Measurements from ENCODE around the gene TK2.

The TK2 gene

GRCh38 chr16:66470556-66470955 is 79.4 kb downstream of the TK2 start:
- Histone ChIP-seq H3K79me2 (ENCODE audit: insufficient read depth, low read length) (no peaks in the 10 kb centered on the region), H3K4me2 (ENCODE audit: low read depth, low read length, poor library complexity, severe bottlenecking) (no peak overlapping the region), H3F3A (ENCODE audit: insufficient read depth) (no peaks in the 10 kb centered on the region), H2AFZ (ENCODE audit: low read depth, low read length, severe bottlenecking) (no peak overlapping the region), H3K36me3 (ENCODE audit: low read length) (no peaks in the 10 kb centered on the region), H3K9ac (ENCODE audit: low read length) (no peak overlapping the region), H3K9me3 (ENCODE audit: insufficient read depth, low read length) (no peaks in the 10 kb centered on the region), H3K27me3 (ENCODE audit: low read length) (no peaks in the 10 kb centered on the region), H3K27ac (ENCODE audit: low read depth, low read length) (no peak overlapping the region), H3K9me2 (replicated peaks; ENCODE audit: insufficient read depth, low read length) (no peaks in the 10 kb centered on the region), H4K20me1 (ENCODE audit: low read depth, low read length) (no peaks in the 10 kb centered on the region), H3K4me3 (ENCODE audit: insufficient read depth, low read length, poor library complexity, severe bottlenecking) (no peak overlapping the region)
- TF ChIP-seq EZH2phosphoT487 (conservative IDR thresholded peaks at IDR 0.05; ENCODE audit: low read length): no peak
- TF ChIP-seq CTCF (IDR thresholded peaks at IDR 0.05; ENCODE audit: insufficient read depth, low read length, poor library complexity, severe bottlenecking): no peak

- Histone ChIP-seq H3K36me3 (ENCODE audit: low read length) (no peaks in the 10 kb centered on the region), H4K20me1 (ENCODE audit: low read depth, low read length) (no peaks in the 10 kb centered on the region), H2AFZ (ENCODE audit: low read depth, low read length, severe bottlenecking) (no peak overlapping the region), H3K9me3 (ENCODE audit: insufficient read depth, low read length) (no peaks in the 10 kb centered on the region), H3K4me2 (ENCODE audit: low read depth, low read length, poor library complexity, severe bottlenecking) (no peak overlapping the region), H3K27me3 (ENCODE audit: low read length) (no peaks in the 10 kb centered on the region), H3F3A (ENCODE audit: insufficient read depth) (no peaks in the 10 kb centered on the region), H3K27ac (ENCODE audit: low read depth, low read length) (no peak overlapping the region), H3K9ac (ENCODE audit: low read length) (no peak overlapping the region), H3K79me2 (ENCODE audit: insufficient read depth, low read length) (no peaks in the 10 kb centered on the region), H3K4me3 (ENCODE audit: insufficient read depth, low read length, poor library complexity, severe bottlenecking) (no peak overlapping the region), H3K9me2 (replicated peaks; ENCODE audit: insufficient read depth, low read length) (no peaks in the 10 kb centered on the region)
- no peak for TF ChIP-seq CTCF (IDR thresholded peaks at IDR 0.05; ENCODE audit: insufficient read depth, low read length, poor library complexity, severe bottlenecking)
- TF ChIP-seq EZH2phosphoT487 (conservative IDR thresholded peaks at IDR 0.05; ENCODE audit: low read length): no peak
Measured at GRCh38 chr16:66469947-66470546, 79.9 kb downstream of the TK2 start.

- TF ChIP-seq CTCF (IDR thresholded peaks at IDR 0.05; ENCODE audit: insufficient read depth, low read length, poor library complexity, severe bottlenecking) (no peak), EZH2phosphoT487 (conservative IDR thresholded peaks at IDR 0.05; ENCODE audit: low read length) (no peak)
- H3K27me3 ChIP-seq (ENCODE audit: low read length): no peaks in the 10 kb centered on the region
- no peaks in the 10 kb centered on the region for H3K36me3 ChIP-seq (ENCODE audit: low read length)
- H3F3A ChIP-seq (ENCODE audit: insufficient read depth): no peaks in the 10 kb centered on the region
- H3K4me3 ChIP-seq (ENCODE audit: insufficient read depth, low read length, poor library complexity, severe bottlenecking): no peak overlapping the region
- no peak overlapping the region for H3K4me2 ChIP-seq (ENCODE audit: low read depth, low read length, poor library complexity, severe bottlenecking)
- no peak overlapping the region for H3K27ac ChIP-seq (ENCODE audit: low read depth, low read length)
- H3K79me2 ChIP-seq (ENCODE audit: insufficient read depth, low read length): no peaks in the 10 kb centered on the region
- H2AFZ ChIP-seq (ENCODE audit: low read depth, low read length, severe bottlenecking): no peak overlapping the region
- no peaks in the 10 kb centered on the region for H4K20me1 ChIP-seq (ENCODE audit: low read depth, low read length)
- no peak overlapping the region for H3K9ac ChIP-seq (ENCODE audit: low read length)
- H3K9me2 ChIP-seq (replicated peaks; ENCODE audit: insufficient read depth, low read length): no peaks in the 10 kb centered on the region
- no peaks in the 10 kb centered on the region for H3K9me3 ChIP-seq (ENCODE audit: insufficient read depth, low read length)
Measured at GRCh38 chr16:66469291-66469946, 80.5 kb downstream of the TK2 start.
